22Rv1 (cell line): ENCODE measurements around the gene C3orf20.

ENCODE experiments used
- CTCF ChIP-seq: fragments of 450-650 bp; IDR thresholded peaks from 2 replicates; pipeline ENCODE4 v1.5.1; 2017; ENCODE audit warnings: mild to moderate bottlenecking
- ZFX ChIP-seq: fragments of 450-650 bp; IDR thresholded peaks from 2 replicates; pipeline ENCODE4 v1.6.1; 2017; ENCODE audit warnings: antibody characterized with exemption, borderline replicate concordance

DNA sequence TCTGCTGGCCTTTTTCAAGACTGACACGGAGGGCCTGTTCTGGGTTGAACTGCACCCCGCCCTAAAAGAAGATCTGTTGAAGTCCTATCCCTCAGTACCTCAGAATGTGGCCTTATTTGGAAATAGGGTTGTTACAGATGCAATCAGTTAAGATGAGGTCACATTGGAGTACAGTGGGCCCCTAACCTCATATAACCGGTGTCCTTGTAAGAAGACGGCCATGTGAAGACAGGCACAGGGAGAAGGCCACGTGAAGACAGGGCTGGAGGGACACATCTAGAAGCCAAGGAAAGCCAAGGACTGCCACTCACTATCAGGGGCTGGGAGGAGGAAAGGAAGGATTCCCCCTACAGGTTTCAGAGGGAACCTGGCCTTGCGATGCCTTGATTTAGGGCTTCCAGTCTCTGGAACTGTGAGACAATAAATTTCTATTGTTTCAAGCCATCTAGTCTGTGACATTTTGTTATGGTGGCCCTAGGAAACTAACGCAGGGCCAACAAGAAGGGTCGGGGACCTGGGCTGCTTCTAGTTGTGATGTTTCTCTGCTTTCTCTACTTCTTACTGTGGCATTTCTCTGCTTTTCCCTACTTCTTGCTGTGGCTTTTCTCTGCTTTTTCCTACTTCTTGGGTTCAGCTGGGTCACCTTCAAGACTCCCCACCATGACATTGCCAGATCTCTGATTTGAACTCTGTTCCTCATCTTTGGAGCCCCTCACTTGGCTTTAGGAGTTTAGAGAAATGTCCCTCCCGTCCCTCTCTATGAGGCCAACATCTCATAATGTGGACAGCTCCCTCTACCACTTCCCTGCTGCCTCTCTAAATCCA lies 28.1 kb upstream of the C3orf20 start:
- TF ChIP-seq CTCF (no peak), ZFX (no peak)
